ENCODE data around the gene IL10RA.
A peak's percentile ranks its signal among the peaks of the same experiment; 100 is the strongest.

The IL10RA gene

DNA sequence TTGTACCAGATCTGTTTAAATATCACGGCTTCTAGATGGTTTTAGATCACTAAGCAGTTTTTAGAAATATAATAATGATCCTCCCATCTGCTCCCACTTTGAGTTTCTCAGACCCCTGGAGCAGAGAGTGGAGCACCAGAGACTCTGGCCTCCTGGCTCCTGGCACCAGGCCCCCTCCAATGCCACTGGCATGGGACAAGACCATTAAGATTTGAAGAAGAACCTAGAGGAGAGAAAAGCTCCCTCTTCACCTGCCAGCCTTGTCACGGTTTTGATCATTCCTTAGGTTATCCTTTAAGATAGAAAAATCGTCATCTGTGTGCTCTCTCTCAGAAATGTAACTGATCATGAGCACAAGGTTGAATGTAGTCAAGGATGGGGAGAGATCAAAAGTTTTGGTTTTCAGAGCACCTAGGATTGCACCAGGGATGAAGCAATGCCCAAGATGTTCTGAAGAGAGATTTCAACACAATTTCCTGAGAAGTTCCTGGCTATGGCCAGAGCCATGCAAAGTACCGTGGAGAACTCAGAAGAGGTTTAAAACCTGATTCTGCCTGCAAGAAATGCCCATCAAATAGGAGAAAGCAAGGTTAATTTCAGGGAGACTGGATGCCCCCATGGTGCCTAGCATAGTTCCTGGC lies 22.2 kb downstream of the IL10RA start:
- no peak overlapping the region for H3K4me3 Mint-ChIP-seq
- TF ChIP-seq, protein P1, sequence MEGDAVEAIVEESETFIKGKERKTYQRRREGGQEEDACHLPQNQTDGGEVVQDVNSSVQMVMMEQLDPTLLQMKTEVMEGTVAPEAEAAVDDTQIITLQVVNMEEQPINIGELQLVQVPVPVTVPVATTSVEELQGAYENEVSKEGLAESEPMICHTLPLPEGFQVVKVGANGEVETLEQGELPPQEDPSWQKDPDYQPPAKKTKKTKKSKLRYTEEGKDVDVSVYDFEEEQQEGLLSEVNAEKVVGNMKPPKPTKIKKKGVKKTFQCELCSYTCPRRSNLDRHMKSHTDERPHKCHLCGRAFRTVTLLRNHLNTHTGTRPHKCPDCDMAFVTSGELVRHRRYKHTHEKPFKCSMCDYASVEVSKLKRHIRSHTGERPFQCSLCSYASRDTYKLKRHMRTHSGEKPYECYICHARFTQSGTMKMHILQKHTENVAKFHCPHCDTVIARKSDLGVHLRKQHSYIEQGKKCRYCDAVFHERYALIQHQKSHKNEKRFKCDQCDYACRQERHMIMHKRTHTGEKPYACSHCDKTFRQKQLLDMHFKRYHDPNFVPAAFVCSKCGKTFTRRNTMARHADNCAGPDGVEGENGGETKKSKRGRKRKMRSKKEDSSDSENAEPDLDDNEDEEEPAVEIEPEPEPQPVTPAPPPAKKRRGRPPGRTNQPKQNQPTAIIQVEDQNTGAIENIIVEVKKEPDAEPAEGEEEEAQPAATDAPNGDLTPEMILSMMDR (IDR thresholded peaks at IDR 0.05; ENCODE audit: unreplicated experiment in 3 of 3): no peak
- H3K36me3 Mint-ChIP-seq (ENCODE audit: low read depth): no peaks in the 10 kb centered on the region
- peaks cover 8% of the 10 kb centered on the region for H3K4me1 Mint-ChIP-seq
- no peaks in the 10 kb centered on the region for H3K9me3 Mint-ChIP-seq
- H3K27me3 Mint-ChIP-seq (ENCODE audit: low read depth): peaks cover 21% of the 10 kb centered on the region
- no peak overlapping the region for H3K27ac Mint-ChIP-seq

DNA sequence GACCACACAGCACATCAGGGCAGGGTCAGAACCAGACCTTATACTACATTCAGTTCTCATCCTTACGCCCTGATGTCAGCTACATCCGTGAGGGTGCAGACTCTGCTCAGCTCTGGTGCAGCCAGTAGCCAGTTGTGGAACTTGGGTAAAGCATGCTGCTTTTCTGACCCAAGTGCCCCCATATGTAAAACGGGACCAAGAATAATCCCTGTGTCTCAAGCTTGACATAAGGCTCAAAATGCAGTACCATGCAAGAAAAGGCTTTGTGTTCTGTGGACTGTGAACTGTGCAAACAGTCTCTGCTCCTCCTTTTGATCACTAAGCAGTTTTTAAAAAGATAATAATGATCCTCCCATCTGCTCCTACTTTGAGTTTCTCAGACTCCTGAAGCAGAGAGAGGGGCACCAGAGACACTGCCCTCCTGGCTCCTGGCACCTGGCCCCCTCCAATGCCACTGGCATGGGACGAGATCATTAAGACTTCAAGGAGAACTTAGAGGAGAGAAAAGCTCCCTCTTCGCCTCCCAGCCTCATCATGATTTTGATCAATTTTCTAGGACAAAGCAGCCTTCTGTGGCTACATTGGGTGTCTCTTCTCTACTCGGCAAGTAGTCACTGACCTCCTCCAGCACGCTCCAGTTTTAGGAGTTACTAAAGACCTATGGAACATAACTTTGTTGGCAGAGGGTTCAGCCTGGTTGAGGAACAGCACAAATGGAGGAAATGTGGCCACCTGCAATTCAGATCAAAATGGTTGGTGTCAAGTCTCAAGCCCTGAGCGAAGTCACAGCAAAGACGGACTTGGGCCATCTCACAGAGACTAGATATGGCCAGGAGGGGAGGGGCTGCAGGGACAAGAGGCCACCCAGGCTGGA lies 23.9 kb downstream of the IL10RA start:
- Mint-ChIP-seq H3K36me3 (ENCODE audit: low read depth) (no peaks in the 10 kb centered on the region), H3K27ac (peak overlapping the region in 1 of 3 experiments; percentile 21), H3K27me3 (ENCODE audit: low read depth) (peaks cover 26% of the 10 kb centered on the region), H3K4me3 (no peak overlapping the region), H3K4me1 (peaks cover 8% of the 10 kb centered on the region), H3K9me3 (no peaks in the 10 kb centered on the region)
- TF ChIP-seq, protein P1 (IDR thresholded peaks at IDR 0.05; ENCODE audit: unreplicated experiment in 3 of 3): no peak

DNA sequence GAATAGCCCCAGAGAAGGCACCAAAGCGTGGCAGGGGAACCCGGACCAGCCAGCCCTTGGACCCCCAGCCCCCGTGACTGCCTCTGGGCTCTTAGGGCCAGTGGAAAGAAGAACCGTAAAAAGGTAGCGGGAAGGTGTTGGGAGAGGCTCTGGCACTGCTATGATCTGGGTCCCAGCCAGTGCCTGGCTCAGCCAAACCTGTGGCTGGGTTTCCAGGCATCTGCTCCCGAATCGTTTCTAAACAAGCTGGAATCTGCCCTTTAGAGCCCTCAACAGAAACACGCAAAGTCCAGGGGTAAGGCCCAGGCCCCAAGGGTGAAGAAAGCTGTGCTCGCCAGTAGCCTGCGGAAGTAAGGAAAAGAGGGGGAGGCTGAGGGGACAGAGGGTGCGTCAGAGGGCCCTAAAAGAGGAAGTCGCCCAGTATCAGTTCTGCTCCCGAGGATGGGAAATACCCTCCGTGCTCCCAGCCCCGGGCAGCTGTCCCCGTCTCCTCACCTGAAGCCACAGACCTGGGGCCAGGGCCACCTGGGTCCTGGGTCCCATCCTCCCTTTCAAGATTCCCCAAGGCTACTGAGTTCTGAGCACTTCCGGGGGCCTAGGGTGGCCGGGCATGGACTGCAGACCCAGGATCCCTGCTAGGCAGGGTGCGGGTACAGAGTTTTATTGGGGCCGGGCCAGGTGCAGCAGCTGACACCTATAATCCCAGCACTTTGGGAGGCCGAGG lies 24.7 kb downstream of the IL10RA start:
- TF ChIP-seq, protein P1 (IDR thresholded peaks at IDR 0.05; ENCODE audit: unreplicated experiment in 3 of 3): no peak
- Mint-ChIP-seq H3K4me1 (peaks cover 8% of the 10 kb centered on the region), H3K9me3 (no peaks in the 10 kb centered on the region), H3K36me3 (ENCODE audit: low read depth) (no peaks in the 10 kb centered on the region), H3K27me3 (ENCODE audit: low read depth) (peaks cover 21% of the 10 kb centered on the region), H3K27ac (no peak overlapping the region), H3K4me3 (no peak overlapping the region)

DNA sequence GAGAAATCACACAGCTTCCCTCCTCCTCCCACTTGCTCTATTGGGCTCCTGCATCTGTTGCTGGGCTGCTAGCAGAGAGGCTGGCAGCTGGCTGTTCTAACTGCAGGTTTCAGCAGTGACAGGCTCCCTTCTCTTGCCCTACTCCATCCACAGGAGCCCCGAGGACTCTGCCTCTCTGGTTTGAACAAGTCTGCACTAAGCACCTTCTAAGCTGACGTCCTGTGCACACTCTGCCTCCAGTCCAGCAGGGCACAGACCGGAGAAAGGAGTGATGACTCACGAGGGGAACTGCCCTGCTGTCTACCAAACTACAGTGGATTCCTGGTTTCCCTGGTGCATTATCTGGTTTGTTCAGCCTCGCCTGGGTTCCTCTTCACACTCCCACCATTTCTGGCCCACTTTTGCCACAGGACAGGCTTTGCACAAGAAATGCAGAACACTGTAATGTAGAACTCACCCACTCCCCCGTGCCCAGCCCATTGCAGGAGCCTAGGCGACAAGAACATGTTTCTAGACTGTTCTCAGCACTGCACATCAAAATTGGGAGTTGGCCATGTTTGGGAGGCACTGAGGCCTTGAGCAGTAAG lies 26.0 kb downstream of the IL10RA start:
- Mint-ChIP-seq H3K27me3 (ENCODE audit: low read depth) (peaks cover 28% of the 10 kb centered on the region), H3K9me3 (peaks cover 3% of the 10 kb centered on the region), H3K27ac (no peak overlapping the region), H3K36me3 (ENCODE audit: low read depth) (no peaks in the 10 kb centered on the region), H3K4me3 (no peak overlapping the region), H3K4me1 (peaks cover 8% of the 10 kb centered on the region)
- TF ChIP-seq, protein P1 (IDR thresholded peaks at IDR 0.05; ENCODE audit: unreplicated experiment in 3 of 3): no peak

DNA sequence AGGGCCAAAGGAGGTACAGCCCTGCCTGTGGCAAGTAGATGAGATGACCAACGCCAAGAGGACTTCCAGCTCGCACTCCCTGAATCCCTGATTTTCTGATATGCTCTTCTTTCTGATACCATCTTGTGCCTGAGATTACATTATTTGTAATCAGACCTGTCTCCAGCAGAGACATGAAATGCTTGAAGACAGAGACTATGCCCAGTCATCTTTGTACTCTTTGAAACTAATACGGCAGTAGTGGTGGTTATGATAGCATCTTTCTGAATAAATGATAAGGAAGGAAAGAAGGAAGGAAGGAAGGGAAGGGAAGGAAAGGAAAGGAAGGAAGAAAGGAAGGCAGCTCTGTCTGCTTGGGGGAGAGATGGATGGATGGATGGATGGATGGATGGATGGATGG lies 27.8 kb downstream of the IL10RA start:
- Mint-ChIP-seq H3K9me3 (peaks cover 6% of the 10 kb centered on the region), H3K4me3 (no peak overlapping the region), H3K4me1 (no peaks in the 10 kb centered on the region), H3K36me3 (ENCODE audit: low read depth) (no peaks in the 10 kb centered on the region), H3K27ac (no peak overlapping the region), H3K27me3 (ENCODE audit: low read depth) (peaks cover 29% of the 10 kb centered on the region)
- TF ChIP-seq, protein P1 (IDR thresholded peaks at IDR 0.05; ENCODE audit: unreplicated experiment in 3 of 3): no peak
